ENCODE data around the gene BABAM2. TPM values are rescaled to one million over a fixed set of nuclear protein-coding genes. Genes with fewer than 3 reads are reported as not detected.

The BABAM2 gene
- total RNA-seq, 1 donor from 2014 or later, result 34.6 TPM

GRCh38 chr2:28074137-28074536, 183.6 kb downstream of the BABAM2 start:
- Mint-ChIP-seq H3K27me3 (ENCODE audit: insufficient read depth, low read depth) (no peaks in the 10 kb centered on the region), H3K9me3 (no peaks in the 10 kb centered on the region), H3K4me1 (no peaks in the 10 kb centered on the region), H3K4me3 (no peak overlapping the region), H3K27ac (no peak overlapping the region), H3K36me3 (no peaks in the 10 kb centered on the region)
- Histone ChIP-seq H3K4me1 (no peaks in the 10 kb centered on the region), H3K36me3 (no peaks in the 10 kb centered on the region), H2AFZ (replicated peaks) (no peak overlapping the region), H4K20me1 (ENCODE audit: low read depth) (no peaks in the 10 kb centered on the region), H3K27me3 (no peaks in the 10 kb centered on the region), H3K4me2 (no peak overlapping the region), H3K9ac (no peak overlapping the region), H3K27ac (no peak overlapping the region), H3K79me2 (ENCODE audit: low read depth) (no peaks in the 10 kb centered on the region), H3K4me3 (no peak overlapping the region), H3F3A (ENCODE audit: low read depth) (no peaks in the 10 kb centered on the region), H3K9me3 (ENCODE audit: low read depth) (no peaks in the 10 kb centered on the region)
- no peak for TF ChIP-seq EZH2phosphoT487 (IDR thresholded peaks at IDR 0.05)
- TF ChIP-seq EZH2 (IDR thresholded peaks at IDR 0.05), result no peak
- TF ChIP-seq CTCF (IDR thresholded peaks at IDR 0.05), result no peak
- no peak for DNase-seq (ENCODE audit: low spot score)

DNA sequence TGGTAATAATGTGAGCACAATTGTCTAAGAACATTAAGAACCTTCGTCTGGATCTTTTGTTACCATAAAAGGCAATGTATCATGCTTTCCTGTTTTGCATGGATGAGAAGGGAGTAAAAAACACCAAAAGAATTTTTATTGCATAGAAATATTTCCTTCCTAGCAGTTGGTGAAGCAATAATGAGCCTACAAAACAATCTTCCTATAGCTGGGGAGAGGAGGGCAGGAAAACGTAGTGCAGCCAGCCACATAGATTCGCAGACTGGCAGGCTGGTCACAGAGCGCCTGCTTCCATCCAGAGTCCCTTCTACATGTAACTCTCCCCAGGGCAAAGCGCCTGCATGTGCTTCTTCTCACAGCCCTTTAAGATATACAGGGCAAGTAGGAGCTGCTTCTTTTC, 190.4 kb downstream of the BABAM2 start:
- H3F3A ChIP-seq (ENCODE audit: low read depth), result no peaks in the 10 kb centered on the region
- H3K27ac Mint-ChIP-seq, result no peak overlapping the region

GRCh38 chr2:28082131-28082530, 191.6 kb downstream of the BABAM2 start:
- no peaks in the 10 kb centered on the region for H3K36me3 ChIP-seq
- no peak for TF ChIP-seq EZH2phosphoT487 (IDR thresholded peaks at IDR 0.05)
- no peak for TF ChIP-seq EZH2 (IDR thresholded peaks at IDR 0.05)
- no peak for TF ChIP-seq CTCF (IDR thresholded peaks at IDR 0.05)
- no peaks in the 10 kb centered on the region for H3K27me3 ChIP-seq
- Mint-ChIP-seq H3K4me1 (peaks cover 3% of the 10 kb centered on the region), H3K4me3 (no peak overlapping the region), H3K9me3 (no peaks in the 10 kb centered on the region), H3K27ac (no peak overlapping the region), H3K36me3 (no peaks in the 10 kb centered on the region), H3K27me3 (ENCODE audit: insufficient read depth, low read depth) (no peaks in the 10 kb centered on the region)
- H3K79me2 ChIP-seq (ENCODE audit: low read depth), result no peaks in the 10 kb centered on the region
- no peak for DNase-seq (ENCODE audit: low spot score)
- no peak overlapping the region for H3K4me2 ChIP-seq
- no peak overlapping the region for H3K9ac ChIP-seq
- no peaks in the 10 kb centered on the region for H3K4me1 ChIP-seq
- no peaks in the 10 kb centered on the region for H4K20me1 ChIP-seq (ENCODE audit: low read depth)
- H3F3A ChIP-seq (ENCODE audit: low read depth), result no peaks in the 10 kb centered on the region
- no peak overlapping the region for H3K27ac ChIP-seq
- H3K4me3 ChIP-seq, result no peak overlapping the region
- no peaks in the 10 kb centered on the region for H3K9me3 ChIP-seq (ENCODE audit: low read depth)
- no peak overlapping the region for H2AFZ ChIP-seq (replicated peaks)

More for the DNA sequence above, 190.4 kb downstream of the BABAM2 start:
- Mint-ChIP-seq H3K9me3 (no peaks in the 10 kb centered on the region), H3K27me3 (ENCODE audit: insufficient read depth, low read depth) (no peaks in the 10 kb centered on the region), H3K4me1 (peaks cover 3% of the 10 kb centered on the region), H3K36me3 (no peaks in the 10 kb centered on the region), H3K4me3 (no peak overlapping the region)
- no peak for DNase-seq (ENCODE audit: low spot score)
- H3K9me3 ChIP-seq (ENCODE audit: low read depth), result no peaks in the 10 kb centered on the region
- H4K20me1 ChIP-seq (ENCODE audit: low read depth), result no peaks in the 10 kb centered on the region
- TF ChIP-seq EZH2phosphoT487 (IDR thresholded peaks at IDR 0.05) (no peak), EZH2 (IDR thresholded peaks at IDR 0.05) (no peak)
- H3K4me3 ChIP-seq, result no peak overlapping the region
- no peaks in the 10 kb centered on the region for H3K27me3 ChIP-seq
- no peak overlapping the region for H2AFZ ChIP-seq (replicated peaks)
- H3K9ac ChIP-seq, result no peak overlapping the region
- H3K4me2 ChIP-seq, result no peak overlapping the region
- no peak overlapping the region for H3K27ac ChIP-seq
- H3K36me3 ChIP-seq, result no peaks in the 10 kb centered on the region
- no peaks in the 10 kb centered on the region for H3K4me1 ChIP-seq
- no peaks in the 10 kb centered on the region for H3K79me2 ChIP-seq (ENCODE audit: low read depth)

GRCh38 chr2:28083476-28083875, 192.9 kb downstream of the BABAM2 start:
- Histone ChIP-seq H3K27ac (no peak overlapping the region), H4K20me1 (ENCODE audit: low read depth) (no peaks in the 10 kb centered on the region), H3K9ac (no peak overlapping the region), H3K4me3 (no peak overlapping the region), H3F3A (ENCODE audit: low read depth) (no peaks in the 10 kb centered on the region), H3K79me2 (ENCODE audit: low read depth) (no peaks in the 10 kb centered on the region), H3K9me3 (ENCODE audit: low read depth) (no peaks in the 10 kb centered on the region), H2AFZ (replicated peaks) (no peak overlapping the region), H3K36me3 (no peaks in the 10 kb centered on the region), H3K4me2 (no peak overlapping the region), H3K4me1 (no peaks in the 10 kb centered on the region), H3K27me3 (no peaks in the 10 kb centered on the region)
- no peaks in the 10 kb centered on the region for H3K27me3 Mint-ChIP-seq (ENCODE audit: insufficient read depth, low read depth)
- no peaks in the 10 kb centered on the region for H3K9me3 Mint-ChIP-seq
- no peak for DNase-seq (ENCODE audit: low spot score)
- no peak for TF ChIP-seq EZH2phosphoT487 (IDR thresholded peaks at IDR 0.05)
- no peak for TF ChIP-seq CTCF (IDR thresholded peaks at IDR 0.05)
- no peak for TF ChIP-seq EZH2 (IDR thresholded peaks at IDR 0.05)
- no peak overlapping the region for H3K4me3 Mint-ChIP-seq
- no peak overlapping the region for H3K27ac Mint-ChIP-seq
- H3K4me1 Mint-ChIP-seq, result peaks cover 3% of the 10 kb centered on the region
- no peaks in the 10 kb centered on the region for H3K36me3 Mint-ChIP-seq

Measured in neural progenitor cell (in vitro differentiated cells).